Measurements from ENCODE around the gene CENPT.
"Not testable (repeated sequence)": the region's sequence is repeated elsewhere in the genome, so short reads cannot be mapped to it uniquely, and the experiment has no call there.

Gene CENPT

DNA sequence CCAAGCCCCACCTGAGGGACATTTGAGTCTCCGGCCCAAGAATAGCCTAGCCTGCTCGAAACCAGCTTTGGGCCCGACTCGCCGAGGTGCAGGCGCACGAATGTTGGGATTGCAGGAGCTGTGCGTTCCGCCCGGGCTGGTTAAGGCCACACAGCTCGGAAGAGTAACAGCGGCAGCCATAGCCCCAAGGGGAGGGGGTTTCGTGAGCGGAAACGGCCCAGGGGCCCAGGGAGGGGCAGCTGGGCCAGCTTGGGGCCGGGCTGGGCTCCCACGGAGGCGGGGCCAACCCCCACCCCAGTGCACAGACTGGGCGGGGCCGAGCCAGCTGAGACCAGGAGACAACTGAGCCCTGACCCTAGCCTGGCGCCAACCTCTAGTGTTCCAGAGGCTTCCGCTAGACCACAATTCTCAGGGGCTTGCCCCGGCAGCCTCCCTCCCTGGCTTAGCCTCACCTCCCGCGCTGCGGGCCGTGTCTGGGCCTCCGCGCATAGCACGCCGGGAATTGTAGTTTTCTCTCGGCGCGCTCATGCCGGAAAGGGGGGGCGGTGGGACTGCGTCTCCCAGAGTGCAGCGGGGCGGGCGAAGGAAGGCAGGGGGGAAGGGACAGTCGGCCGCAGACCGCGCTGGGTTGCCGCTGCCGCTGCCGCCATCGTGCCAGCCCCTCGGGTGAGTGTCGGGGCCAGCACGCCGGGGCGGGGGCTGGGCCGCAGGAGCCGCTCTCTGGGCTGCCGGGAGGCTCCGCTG lies 1.0 kb downstream of the CENPT start, which contains the start of gene NUTF2:
Gene NUTF2, plus strand, starts transcription at position 614 of the 744 bp plus-strand sequence. CDS start 18,198 bp downstream, outside the sequence.
- DNase-seq (ENCODE audit: low spot score) = peak; percentile 93

DNA sequence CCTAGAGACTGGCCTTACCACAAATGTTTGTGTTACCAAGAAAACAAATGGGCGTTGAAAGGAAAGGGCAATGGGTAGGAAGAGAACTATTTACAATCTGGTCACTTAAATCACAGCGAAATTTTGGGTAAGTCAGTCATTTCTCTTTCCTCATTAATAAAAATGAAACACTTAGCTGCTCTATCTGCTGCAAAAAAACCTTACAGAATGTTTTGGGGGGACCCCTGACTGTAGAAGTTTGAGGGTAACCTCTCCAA lies 1.5 kb downstream of the CENPT start:
- DNase-seq (ENCODE audit: low spot score) = no peak

DNA sequence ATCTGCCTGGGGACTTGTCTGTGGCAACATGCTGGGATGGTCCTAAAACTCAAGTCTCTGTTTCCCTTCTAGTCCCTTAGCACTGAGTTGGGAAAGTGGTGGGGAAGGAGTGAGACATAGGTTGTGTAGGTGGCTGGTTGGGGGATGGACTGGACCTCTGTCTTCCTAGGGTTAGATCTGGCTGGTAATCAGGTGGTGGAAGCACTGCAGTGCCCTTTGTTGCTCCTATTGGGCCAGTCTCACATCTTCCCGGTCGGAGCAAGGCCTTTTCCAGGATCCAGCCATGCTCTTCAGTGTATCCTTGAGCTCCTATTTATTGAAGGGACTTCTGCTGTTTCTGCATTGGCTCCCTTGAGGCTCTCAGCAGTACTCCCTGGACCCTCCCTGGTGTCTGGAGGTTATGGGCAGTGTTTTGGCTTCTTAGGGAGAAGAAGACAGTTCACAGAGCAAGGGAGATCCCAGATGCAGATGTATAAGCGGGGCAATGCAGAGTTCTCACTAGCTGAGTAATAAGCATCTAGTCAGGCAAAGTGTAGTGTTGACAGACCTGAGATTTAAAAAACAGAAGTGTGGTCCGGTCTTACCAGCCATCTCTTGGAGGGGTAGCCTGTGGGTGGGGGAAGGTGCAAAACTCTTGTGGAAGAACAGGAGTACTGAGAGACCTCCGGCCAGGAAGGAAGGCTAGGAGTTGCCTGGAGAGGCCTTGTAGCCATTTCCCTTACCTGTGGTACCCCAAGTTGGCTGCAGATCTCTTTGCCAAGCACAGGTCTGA lies 2.0 kb downstream of the CENPT start:
- DNase-seq (ENCODE audit: low spot score) = no peak

DNA sequence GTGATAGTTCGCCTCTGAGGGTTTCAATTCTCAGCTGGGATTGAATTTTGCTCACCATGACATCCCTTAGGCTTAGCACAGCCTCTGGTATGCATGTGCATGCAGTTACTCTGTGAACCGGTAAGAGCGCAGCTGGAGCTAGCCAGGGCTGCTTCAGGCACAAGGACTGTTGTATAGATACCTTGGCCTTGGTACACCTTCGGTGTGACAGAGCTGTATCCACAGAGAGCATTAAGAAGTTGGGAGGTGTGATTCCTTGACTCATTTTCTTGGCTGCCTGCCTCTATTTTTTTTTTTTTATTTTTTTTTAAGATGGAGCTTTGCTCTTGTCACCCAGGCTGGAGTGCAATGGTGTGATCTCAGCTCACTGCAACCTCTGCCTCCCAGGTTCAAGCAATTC lies 3.0 kb downstream of the CENPT start:
- peak; percentile 46 for DNase-seq (ENCODE audit: low spot score)

- DNase-seq (ENCODE audit: low spot score) = peak; percentile 30
Observed at GRCh38 chr16:67843343-67843765, 4.1 kb downstream of the CENPT start.

GRCh38 chr16:67842509-67843342 lies 4.8 kb downstream of the CENPT start:
- DNase-seq (ENCODE audit: low spot score) = peak; percentile 28

GRCh38 chr16:67841816-67842508 lies 5.5 kb downstream of the CENPT start, which contains the start of gene THAP11:
TSS of gene THAP11 (plus strand) at chr16:67842320. CDS start at chr16:67842555, 235 bp downstream.
- DNase-seq (ENCODE audit: low spot score) = peak; percentile 94

DNA sequence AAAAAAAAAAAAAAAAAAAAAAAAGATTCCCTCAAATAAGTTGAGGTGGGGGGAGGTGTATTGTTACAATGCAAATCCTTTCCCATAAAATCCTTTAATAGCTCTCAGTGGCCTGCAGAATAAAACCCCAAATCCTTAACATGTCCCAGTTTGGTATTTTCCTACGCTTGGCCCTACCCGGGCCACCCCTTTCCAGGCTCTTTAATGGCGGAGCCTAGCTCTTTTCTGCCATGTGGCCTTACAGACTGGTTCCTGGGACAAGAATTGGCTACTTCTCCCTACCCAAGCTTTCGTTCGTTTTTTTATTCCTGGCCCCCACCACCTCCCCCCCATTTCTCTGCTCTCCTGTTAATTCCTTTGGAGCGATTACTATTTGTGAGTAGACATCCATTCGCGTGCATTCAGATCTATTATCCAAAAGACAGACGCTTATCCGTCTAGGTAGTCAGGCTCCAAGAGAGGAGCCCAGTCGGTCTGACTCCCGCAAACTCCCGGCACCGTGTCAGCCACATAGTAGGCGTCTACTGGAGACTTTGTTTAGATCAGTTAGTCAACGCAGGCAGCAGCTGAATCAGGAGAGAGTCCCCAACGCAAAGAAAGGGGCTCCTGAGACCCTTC lies 6.2 kb downstream of the CENPT start:
- DNase-seq (ENCODE audit: low spot score) = no peak

DNA sequence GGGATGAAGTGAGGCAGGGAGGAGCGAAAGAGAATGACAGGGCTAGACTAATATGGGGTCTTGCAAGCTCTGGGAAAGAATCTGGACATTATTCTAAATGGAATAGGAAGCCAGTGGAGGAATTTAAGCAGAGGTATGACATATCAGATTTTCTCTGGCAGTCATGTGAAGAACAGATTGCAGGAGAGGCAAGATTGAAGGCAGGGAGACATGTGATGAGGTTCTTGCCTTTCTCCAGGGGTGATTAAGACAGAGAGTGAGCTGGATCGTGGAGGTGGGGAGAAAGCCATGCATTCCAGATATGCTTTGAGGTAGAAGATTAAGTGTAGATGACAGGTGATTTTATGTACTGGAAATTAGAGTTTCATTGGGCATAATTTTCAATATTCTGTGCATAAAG lies 9.7 kb downstream of the CENPT start:
- DNase-seq (ENCODE audit: low spot score) = no peak

GRCh38 chr16:67837190-67837589 lies 10.3 kb downstream of the CENPT start:
- DNase-seq (ENCODE audit: low spot score) = not testable (repeated sequence)

- DNase-seq (ENCODE audit: low spot score) = no peak
Observed at GRCh38 chr16:67834242-67834614, 13.3 kb downstream of the CENPT start.

DNA sequence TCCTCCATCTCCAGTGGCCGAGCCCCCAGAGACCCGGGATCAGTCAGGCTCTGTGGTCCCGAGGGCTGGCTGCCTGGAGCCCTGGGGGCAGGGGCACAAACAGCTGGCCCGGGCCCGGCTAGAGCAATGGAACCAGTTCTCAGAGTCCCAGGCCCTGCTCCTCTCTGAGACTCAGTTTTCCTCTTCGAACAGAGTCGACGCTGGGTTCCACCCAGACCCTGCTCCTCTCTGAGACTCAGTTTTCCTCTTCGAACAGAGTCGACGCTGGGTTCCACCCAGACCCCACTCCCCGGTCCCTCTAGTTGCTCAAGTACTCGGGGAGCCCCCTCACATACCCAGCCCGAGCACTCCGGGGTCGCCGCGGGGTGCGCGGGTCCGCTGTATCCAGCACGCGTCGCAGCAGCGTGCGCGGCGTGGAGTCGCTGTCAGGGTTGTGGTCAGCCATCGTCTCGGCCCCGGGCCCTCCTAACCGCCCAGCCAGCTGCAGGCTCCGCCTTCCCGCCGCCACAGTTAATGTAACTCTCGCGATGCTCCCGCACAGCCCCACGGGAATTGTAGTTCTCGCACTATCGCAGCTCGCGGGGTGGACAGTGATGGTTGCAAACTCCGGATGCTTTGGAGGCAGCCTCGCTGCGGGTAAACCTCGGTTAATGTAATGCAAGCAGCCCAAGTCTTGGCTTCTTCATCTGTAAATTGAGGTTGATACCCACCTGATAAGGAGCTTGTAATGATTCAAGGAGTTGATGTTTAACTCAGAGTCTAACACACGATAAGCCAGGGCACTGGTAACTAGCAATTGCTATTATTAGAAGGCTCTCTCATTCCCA lies 13.9 kb downstream of the CENPT start:
- peak; percentile 97 for DNase-seq (ENCODE audit: low spot score)

- peak; percentile 89 for DNase-seq (ENCODE audit: low spot score)
Observed at GRCh38 chr16:67833030-67833414, 14.5 kb downstream of the CENPT start.

- no peak for DNase-seq (ENCODE audit: low spot score)
Observed at GRCh38 chr16:67828651-67829050, 18.8 kb downstream of the CENPT start.

- no peak for DNase-seq (ENCODE audit: low spot score)
Observed at GRCh38 chr16:67825906-67826305, 21.6 kb downstream of the CENPT start.

DNA sequence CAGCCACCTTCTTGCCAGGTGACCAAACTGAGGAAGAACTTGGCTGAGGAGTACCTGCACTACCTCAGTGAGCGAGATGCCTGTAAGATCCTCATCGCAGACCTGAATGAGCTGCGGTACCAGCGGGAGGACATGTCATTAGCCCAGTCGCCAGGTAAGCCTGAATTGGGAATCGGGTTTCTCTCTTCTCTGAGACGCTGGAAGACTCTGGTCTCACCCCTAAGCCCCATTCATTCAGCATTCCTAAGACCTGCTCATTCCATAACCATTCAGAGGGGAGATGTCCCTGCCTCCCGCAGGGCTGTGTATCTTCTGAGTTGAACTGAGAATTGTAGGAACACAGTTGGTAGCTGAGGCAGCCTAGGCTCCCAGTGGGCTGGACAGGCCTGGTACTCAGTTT lies 22.4 kb downstream of the CENPT start:
- DNase-seq (ENCODE audit: low spot score) = no peak

DNA sequence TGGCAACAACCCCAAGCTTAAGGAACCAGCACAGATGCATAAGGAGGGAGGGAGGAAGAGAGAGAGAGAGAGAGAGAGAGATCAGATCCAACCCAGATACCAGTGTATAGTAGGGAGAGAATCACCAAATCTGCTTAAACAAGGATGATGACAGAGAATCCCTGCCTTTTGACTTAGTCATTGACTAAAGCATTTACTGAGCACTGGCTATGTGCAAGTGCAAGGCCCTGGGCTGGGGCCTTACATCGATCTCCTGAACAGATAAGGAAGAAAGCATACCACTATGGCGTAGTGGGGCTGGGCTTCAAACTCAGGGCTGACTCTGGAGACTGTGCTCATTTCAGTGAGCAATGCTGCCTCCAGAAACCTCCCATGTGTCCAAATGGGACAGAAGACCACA lies 25.0 kb downstream of the CENPT start:
- DNase-seq (ENCODE audit: low spot score) = peak; percentile 37

DNA sequence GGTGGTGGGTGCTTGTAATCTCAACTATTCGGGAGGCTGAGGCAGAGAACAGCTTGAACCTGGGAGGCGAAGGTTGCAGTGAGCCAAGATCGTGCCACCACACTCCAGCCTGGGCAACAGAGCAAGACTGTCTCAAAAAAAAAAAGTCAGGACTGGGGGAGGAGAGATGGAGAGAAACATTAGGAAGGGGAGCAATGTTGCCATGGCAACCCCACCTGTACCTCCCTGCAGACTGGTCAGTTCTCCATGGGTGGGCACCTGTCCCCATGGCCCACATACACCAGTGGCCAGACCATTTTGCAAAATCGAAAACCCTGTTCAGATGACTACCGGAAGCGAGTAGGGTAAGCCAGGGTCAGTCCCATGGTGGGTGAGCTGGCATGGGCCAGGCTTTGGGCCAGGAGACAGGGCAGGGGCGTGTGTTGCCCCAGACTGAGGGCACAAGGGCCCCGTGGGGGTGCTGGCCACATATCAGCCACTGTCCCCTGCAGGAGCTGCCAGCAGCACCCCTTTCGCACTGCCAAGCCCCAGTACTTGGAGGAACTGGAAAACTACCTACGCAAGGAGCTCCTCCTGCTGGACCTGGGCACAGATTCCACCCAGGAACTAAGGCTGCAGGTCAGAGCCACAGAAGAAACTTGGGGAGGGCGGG lies 26.8 kb downstream of the CENPT start:
- no peak for DNase-seq (ENCODE audit: low spot score)

DNA sequence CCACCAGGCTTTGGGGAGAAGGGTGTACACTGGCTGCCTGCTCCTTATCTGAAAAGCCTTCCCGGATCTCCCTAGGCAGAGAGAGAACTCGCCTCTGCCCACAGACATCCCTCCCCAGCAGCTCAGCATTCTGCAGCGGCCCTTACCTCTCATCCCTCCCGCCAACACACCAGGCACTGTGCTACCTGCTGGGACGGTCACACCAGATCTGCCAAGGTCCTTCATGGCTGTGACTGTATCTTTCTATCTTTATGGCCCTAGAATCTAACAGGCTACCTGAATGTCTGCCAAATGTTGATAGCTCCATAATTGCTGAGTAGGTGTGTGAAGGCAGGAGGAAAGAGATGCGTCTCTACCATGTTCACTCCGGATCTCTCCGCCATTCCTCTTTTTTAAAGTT lies 32.9 kb downstream of the CENPT start:
- DNase-seq (ENCODE audit: low spot score) = no peak

- DNase-seq (ENCODE audit: low spot score) = no peak
Observed at GRCh38 chr16:67811899-67812298, 35.6 kb downstream of the CENPT start.
